HG03139 (cell line): ENCODE results near the gene IGF2BP2.

Experiments
- ATAC-seq: cut with Tn5 transposase; IDR thresholded peaks from one replicate; pipeline ENCODE4 v1.9.1; 2021; ENCODE audit not compliant: unreplicated experiment

IGF2BP2 gene

DNA sequence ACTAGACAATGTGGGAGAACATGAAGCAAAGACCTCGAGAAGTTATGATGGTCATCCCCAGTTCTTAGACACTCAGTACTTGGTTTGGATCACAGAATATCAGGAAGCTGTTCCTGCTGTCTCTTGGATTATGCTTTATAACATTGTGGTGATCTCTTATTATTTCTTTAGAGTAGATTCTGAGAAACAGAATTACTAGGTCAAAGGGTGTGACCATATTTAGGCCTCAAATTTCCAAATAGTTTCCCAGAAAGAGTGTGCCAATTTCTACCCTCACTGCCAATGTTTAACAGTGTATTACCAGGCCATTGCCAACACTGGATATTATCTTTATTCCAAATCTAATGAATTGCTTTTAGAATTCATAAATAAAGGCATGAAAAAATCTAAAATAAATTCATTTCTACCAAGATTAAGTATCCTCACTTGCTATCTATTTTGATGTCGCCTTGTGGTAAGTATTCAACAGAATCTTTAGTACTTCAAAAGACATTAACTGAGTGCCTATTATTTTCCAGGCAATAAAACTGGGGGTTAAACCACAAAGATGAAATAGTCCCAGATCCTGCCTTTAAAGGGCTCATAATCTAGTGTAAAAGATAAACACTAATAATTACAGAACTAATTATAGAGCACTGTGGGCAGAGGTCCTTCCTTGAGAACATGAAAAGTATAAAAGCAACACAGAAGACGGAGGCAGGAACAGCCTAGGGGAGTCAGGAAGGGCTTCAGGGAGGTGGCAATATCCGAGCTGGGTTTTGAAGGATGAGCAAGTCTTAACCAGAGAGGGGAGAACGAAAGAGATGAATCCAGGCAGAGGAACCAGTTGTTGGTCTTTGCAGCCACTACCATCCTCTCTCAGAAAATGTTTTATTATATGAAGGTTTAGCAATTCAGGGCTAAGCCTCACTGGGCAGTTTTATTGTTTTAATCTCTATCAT lies 86.8 kb downstream of the IGF2BP2 start:
- ATAC-seq, result no peak

GRCh38 chr3:185737020-185737419 lies 87.8 kb downstream of the IGF2BP2 start:
- ATAC-seq, result no peak

GRCh38 chr3:185734725-185735096 lies 90.1 kb downstream of the IGF2BP2 start:
- ATAC-seq, result no peak

GRCh38 chr3:185733980-185734724 lies 90.7 kb downstream of the IGF2BP2 start:
- ATAC-seq, result no peak

GRCh38 chr3:185732782-185733181 lies 92.1 kb downstream of the IGF2BP2 start:
- no peak for ATAC-seq

- no peak for ATAC-seq
These were observed 94.3 kb downstream of the IGF2BP2 start for GRCh38 chr3:185730550-185730949.

DNA sequence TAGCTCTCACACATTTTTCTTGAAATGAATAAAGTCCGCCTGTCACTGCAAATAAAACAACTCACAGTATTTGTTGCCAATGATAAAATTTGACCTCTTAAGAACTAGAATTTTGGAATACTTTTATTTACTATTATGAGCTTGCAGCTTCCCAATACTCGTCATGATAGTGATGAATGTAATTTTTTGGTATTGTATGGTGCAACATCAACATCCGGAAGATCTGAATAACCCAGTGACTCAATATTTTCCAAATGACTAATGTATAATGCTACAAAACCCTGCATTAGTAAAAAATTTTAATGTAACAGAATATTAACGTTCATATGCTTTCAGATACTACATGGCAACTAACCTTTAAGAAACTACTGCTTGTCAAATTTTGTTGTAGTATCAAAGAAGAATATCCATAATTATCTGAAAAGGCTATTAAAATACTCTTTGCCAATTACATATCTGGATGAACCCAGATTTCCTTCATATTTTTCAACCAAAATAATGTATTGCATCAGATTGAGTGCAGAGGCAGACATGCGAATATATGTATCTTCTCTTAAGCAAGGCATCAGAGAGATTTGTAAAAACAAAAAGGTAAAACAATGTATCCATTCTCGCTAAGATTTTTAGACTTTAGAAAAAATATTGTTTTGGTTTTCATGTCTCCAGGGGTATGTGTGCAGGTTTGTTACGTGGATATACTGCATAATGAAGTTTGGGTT lies 95.3 kb downstream of the IGF2BP2 start:
- no peak for ATAC-seq

DNA sequence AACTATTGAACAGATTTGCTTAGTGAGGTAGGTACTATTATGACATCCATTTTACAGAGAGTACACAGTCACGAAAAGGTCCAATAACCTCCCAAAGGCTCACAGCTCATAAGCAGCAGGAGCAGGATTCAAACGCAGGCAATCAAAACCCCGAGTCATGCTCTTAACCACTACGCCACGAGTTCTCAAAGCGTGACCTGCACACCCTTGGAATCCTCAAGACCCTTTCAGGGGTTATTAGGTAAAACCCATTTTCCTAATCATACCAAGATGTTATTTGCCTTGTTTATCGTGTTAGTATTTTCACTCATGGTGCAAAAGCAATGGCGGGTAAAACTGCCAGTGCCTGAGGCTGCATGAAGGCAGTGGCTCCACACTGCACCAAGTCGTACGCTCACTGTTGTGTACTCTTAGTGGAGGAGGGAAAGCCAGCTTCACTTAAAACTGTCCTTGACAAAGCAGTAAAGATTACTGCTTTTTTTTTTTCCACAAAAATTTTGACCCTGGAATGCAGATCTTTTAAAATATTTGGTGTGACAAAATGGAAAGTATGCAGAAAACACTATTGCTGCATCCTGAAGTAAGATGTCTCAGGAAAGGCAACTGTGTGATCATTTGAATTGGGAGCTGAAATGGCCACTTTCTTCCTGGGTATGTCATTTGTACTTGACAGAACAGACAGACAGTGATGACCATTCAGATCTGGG lies 96.1 kb downstream of the IGF2BP2 start:
- ATAC-seq, result no peak

DNA sequence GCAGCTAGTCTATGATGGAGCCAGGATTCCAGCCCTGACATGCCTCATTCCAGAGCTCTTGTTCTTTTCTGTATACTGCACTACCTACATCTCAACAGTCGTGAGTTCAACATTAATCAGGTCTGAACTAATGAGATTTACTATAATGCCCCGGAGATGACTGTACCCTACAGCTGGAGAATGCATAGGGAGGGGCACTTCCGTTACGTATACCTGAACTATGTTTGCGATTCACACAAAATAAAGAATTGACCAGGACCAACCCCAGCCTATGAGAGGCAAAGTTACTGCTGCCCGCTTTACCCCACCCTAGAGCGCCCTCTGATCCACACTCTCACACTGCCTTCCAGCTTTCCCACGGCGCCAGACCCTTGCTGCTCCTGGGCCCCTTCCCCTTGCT lies 97.0 kb downstream of the IGF2BP2 start:
- no peak for ATAC-seq

GRCh38 chr3:185726254-185726967 lies 98.4 kb downstream of the IGF2BP2 start:
- no peak for ATAC-seq

GRCh38 chr3:185724761-185725160 lies 100.1 kb downstream of the IGF2BP2 start:
- ATAC-seq, result no peak

GRCh38 chr3:185724251-185724650 lies 100.6 kb downstream of the IGF2BP2 start:
- no peak for ATAC-seq

DNA sequence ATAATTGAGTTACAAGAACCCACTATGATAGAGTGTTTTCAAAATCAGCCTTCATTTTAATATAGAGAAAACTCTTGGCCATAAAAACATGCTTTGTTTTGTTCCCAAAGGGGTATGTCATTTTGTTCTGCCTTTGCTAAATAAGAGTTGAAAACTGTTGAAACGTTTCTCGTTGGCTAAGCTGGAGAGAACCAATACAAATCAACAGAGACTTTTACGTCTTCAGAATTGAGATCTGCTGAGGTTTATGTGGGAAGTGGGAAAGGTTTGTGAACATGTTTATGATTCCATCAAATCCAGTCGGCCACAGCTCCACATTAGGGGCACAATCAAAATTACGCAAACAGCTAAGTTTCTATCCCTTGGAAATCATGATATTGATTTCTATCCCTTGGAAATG lies 102.0 kb downstream of the IGF2BP2 start:
- no peak for ATAC-seq

DNA sequence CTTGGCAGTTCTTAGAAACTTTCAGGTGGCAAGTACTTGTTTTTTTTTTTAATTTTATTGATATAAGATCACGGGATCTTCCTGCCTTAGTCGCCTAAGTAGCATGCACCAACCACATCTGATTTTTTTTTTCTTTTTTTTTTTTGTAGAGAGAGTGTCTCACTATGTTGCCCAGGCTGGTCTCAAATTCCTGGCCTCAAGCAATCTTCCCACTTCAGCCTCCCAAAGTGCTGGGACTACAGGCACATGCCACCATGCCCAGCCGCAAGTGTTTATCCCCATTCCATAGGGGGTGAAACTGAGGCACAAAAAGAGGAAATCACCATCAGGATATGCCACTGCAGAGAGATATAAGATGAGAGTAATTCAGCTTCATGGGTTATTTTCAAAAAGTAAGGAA lies 102.9 kb downstream of the IGF2BP2 start:
- no peak for ATAC-seq

DNA sequence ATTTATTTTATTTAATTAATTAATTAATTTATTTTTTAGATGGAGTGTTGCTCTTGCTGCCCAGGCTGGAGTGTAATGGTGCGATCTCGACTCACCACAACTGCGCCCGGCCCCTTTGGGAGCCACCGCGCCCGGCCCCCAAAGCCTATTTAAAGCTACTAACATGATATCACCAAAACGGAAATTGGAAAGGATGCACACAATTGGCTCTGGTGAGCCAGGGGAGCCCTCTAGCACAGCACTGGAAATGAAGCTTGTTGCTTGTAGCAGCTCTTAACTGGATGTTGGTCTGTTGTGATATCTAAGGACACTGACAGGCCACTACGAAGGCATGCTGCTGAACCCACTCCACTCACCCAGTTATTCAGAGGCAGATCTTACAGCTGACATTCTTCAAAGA lies 104.5 kb downstream of the IGF2BP2 start:
- no peak for ATAC-seq

DNA sequence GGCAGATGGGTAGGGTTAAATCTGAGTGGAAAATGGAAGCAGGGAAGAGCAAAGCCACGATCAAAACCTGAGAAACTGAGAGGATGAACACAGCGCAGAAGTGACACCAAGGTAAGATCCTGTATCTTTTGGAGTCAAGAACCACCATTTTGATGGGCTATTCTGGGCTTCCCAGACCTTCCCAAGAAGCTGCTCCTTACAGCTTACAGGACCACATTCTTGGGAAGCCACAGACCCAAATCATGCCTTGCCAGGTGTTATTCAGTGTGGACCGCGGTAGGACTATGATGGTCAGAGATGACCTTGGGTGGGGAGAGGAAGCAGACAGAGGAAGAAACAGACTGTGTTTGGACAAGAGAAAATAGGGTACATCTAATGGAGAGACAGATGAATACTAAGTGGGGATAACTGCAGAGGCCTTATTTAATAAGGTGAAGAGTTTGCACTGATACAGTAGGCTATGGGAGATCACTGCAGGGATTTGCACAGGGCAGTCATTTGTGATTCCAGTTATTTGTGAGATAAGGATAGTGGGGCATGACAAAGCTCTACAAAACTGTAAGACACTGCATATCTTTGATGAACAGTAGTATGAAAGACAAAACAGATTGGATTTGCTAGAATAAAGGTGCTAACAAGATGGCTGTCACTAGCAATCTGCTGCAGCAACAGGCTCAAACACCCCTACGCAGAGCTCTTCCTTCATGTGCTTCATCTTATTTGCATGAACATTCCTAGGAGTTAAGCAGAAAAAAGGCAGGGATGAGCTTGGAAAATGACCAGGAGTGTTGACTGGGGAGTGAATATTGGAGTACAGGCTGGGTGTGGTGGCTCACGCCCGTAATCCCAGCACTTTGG lies 105.9 kb downstream of the IGF2BP2 start:
- no peak for ATAC-seq

- no peak for ATAC-seq
These were observed 107.0 kb downstream of the IGF2BP2 start for GRCh38 chr3:185717627-185718402.

DNA sequence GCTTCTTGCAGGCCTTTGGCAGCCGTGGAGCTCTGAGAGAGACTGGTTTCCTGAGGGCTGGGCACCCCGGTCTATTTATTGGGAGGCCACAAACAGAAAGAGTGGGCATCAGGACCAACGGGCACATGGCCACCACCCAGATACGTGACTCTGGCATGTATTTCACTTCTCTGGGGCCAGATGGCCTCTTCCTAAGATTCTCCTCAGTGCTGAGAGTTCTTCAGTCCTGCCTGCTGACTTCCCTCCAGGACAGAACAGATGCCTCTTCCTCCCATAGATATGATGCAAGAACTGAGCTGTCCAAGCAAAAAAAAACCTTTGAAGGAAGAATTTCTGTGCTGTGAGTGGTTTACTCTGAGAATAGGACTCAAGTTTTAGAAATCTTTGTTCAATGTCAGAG lies 107.7 kb downstream of the IGF2BP2 start:
- no peak for ATAC-seq
